ENCODE results near the gene SIN3B.
"Not testable (repeated sequence)": the region's sequence is repeated elsewhere in the genome, so short reads cannot be mapped to it uniquely, and the experiment has no call there.

The SIN3B gene

DNA sequence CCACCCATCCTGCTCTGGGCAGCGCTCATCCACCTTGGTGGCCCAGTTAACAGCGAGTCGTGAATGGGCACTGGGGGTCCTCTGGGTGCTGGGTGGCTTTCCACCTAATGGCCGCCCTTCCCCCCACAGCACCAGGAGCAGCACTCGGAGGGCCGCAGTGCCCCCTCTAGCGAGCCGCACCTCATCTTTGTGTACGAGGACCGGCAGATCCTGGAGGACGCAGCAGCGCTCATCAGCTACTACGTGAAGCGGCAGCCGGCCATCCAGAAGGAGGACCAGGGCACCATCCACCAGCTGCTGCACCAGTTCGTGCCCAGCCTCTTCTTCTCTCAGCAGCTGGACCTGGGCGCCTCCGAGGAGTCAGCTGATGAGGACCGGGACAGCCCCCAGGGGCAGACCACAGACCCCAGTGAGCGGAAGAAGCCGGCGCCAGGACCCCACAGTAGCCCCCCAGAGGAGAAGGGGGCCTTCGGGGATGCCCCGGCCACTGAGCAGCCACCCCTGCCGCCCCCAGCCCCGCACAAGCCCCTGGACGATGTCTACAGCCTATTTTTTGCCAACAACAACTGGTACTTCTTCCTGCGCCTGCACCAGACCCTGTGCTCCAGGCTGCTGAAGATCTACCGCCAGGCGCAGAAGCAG, 40.3 kb downstream of the SIN3B start:
- DNase-seq (ENCODE audit: low read depth): no peak

DNA sequence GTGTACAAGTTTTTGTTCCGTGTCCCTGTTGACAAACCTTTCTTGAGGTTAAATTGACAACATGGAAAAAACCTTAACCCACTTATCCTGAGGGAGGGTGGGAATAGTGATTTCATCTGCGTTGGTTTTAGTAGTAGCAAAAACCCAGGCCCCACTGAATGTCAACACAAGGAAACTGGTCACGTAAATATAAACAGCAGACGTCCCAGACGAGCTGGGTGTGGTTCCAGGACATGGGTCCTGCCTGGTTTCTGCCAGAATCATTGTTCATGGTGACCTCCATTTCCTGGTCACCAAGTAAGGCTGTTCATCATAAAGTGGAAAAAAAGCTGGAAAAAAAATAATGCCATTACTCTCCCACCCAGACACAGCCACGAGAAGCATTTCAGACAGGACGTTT, 42.7 kb downstream of the SIN3B start:
- no peak for DNase-seq (ENCODE audit: low read depth)

GRCh38 chr19:16872728-16873127, 43.5 kb downstream of the SIN3B start:
- no peak for DNase-seq (ENCODE audit: low read depth)

GRCh38 chr19:16873594-16873993, 44.4 kb downstream of the SIN3B start:
- no peak for DNase-seq (ENCODE audit: low read depth)

GRCh38 chr19:16874250-16874977, 45.2 kb downstream of the SIN3B start:
- no peak for DNase-seq (ENCODE audit: low read depth)

DNA sequence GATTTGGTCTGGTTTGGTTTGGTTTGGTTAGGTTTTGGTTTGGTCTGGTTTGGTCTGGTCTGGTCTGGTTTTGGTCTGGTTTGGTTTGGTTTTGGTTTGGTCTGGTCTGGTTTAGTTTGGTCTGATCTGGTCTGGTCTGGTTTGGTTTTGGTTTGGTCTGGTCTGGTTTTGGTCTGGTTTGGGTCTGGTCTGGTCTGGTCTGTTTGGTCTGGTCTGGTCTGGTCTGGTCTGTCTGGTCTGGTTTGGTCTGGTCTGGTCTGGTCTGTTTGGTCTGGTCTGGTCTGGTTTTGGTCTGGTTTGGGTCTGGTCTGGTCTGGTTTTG, 45.7 kb downstream of the SIN3B start:
- DNase-seq (ENCODE audit: low read depth): not testable (repeated sequence)

GRCh38 chr19:16875584-16876555, 46.7 kb downstream of the SIN3B start:
- DNase-seq (ENCODE audit: low read depth): no peak

DNA sequence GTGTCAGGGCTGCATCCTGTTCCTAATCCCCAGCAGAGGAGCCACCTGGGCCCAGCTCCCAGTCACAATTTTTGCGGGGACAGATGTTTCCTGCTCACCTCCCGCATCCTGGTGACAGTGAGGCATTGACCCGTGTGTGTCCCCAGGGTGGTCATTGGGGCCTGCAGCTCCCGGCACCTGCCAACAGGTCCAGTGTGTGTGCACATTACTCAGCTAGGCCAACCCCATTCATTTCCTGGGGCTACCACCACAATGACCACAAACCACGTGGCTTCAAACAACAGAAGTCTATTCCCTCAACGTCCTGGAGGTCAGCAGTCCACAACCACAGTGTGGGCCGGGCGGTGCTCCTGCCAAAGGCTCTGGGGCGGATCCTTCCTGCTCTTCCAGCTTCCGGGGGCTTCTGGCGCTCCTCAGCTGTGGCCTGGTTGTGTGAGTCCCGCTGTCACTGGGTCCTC, 47.7 kb downstream of the SIN3B start:
- DNase-seq (ENCODE audit: low read depth): no peak

- DNase-seq (ENCODE audit: low read depth): no peak
Observed at GRCh38 chr19:16877581-16877980, 48.4 kb downstream of the SIN3B start.

- no peak for DNase-seq (ENCODE audit: low read depth)
Observed at GRCh38 chr19:16878181-16878965, 49.2 kb downstream of the SIN3B start.

DNA sequence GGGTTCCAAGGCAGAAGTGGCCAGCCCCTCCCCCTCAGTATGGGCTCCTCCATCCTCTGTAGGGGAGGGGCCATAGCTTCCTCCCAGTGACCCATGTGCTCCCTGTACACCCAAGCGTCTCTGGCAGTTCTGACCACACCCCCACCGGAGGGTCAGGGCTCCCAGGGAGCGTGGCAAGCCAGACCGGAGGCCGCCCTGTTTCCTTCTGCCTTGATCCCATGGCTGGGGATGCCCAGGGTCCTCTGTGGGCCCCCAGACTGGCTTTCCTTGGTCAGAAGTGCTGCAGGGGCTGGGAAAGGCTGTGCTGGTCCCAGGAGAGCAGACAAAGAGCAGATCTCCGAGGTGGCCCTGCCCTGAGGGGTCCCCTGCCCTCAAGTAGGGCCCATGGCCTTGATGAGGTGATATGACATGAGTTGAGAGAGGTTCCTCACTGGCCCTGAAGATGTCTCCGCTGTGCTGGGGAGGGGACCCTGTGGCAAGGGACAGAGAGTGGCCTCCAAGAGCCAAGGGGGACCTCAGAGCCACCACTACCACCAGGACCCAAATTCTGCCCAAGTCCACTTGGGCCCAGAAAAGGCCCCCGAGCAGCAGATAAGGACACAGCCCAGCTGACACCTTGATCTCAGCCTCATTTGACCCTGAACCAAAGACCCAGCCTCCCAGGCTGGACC, 51.8 kb downstream of the SIN3B start:
- DNase-seq (ENCODE audit: low read depth): no peak

DNA sequence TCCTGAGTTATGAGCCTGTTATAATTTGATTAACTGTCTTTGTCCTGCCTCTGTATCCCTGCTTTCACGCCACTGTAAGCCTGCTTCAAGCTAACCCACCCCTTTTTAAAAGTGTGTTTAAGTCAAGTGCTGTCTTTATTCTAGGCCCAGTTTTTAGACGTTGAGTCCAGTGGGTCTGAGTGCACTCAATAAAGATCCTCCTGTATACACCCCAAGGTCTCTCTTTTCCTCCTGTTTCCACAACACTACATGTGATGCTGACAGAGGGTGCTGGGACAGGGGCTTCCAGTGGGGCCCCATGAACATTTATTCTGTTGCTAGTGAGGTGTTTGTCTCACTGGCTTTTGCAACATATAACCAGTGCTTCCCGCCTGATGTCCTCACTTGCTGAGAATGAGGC, 52.9 kb downstream of the SIN3B start:
- DNase-seq (ENCODE audit: low read depth): no peak

- no peak for DNase-seq (ENCODE audit: low read depth)
Observed at GRCh38 chr19:16883522-16883921, 54.3 kb downstream of the SIN3B start.

- DNase-seq (ENCODE audit: low read depth): no peak
Observed at GRCh38 chr19:16885166-16885565, 56.0 kb downstream of the SIN3B start.

- DNase-seq (ENCODE audit: low read depth): peak; percentile 51
Observed at GRCh38 chr19:16886305-16886880, 57.2 kb downstream of the SIN3B start.

DNA sequence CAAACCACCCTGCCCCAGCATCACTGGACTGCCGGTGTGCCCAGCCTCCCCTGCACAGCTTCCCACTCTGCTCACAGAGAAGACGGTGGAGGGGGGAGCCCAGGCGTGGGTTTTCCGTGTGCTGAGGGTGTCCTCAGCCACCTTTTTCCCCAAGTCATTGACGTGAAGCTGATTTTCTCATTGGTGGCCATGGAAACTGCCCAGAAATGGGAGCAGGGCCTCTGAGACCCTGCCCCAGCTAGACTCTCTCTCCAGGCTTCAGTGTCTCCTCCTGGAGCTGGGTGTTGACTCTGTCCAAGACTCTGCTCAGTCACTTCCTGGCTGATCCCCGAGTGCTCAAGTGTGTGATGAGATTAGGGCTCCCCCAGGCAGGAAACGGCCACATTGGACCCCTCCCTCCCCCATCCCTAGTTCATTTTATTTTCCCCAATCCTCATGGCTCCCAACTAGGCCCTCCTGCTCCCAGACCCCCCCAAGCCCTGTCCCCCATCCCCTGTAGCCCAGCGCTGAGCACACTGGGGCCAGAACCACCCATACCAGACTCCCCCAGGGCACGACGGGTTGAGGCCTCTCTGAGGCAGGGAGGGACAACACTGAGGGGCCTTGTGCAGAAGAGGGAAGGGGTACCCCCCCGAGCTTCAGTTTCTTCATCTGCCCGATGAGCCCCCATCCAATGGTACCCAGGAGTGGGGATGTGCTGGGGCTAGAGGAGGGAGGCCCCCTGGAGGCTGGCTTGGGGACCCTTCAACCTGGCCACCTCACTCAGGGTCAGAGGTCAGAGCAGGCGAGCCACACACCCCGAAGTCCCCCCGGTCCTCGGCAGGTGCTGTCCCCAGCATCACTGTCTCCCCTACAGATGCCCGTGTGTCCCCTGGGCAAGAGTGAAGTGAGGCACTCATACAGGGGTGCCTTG, 58.4 kb downstream of the SIN3B start:
- DNase-seq (ENCODE audit: low read depth): no peak

GRCh38 chr19:16888629-16889365, 59.6 kb downstream of the SIN3B start, which contains the start of gene F2RL3:
Gene F2RL3 (plus strand): TSS chr19:16888999. CDS start chr19:16889190, 191 bp downstream.
- peak; percentile 9 for DNase-seq (ENCODE audit: low read depth)

DNA sequence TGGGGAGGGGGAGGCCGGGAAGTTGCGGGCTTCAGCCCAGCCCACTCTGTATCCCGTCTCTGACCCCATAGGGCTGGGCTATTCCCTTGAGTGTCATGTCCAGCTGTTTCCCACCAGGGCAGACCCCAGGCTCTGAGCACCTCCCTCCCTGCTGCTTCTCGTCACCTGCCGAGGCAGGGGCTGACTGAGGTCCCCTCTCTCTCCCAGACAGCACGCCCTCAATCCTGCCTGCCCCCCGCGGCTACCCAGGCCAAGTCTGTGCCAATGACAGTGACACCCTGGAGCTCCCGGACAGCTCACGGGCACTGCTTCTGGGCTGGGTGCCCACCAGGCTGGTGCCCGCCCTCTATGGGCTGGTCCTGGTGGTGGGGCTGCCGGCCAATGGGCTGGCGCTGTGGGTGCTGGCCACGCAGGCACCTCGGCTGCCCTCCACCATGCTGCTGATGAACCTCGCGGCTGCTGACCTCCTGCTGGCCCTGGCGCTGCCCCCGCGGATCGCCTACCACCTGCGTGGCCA, 60.2 kb downstream of the SIN3B start:
- DNase-seq (ENCODE audit: low read depth): no peak

Data from GM04503 (cell line).